ENCODE data around the gene OR4X2. TPM values are rescaled to one million over a fixed set of nuclear protein-coding genes. Genes with fewer than 3 reads are reported as not detected.

Gene OR4X2
- total and polyA plus RNA-seq, 7 experiments from 2014 or later: not detected

Other genes starting within 250 kb of the OR4X2 start
- gene OR4B1, start 28.3 kb upstream of the OR4X2 start, total RNA-seq: not detected
- not detected for gene OR4B1, start 28.3 kb upstream of the OR4X2 start, polyA plus RNA-seq
- not detected for gene OR4X1, start 18.8 kb downstream of the OR4X2 start, total RNA-seq
- gene OR4X1, start 18.8 kb downstream of the OR4X2 start, polyA plus RNA-seq: not detected
- not detected for gene OR4S1, start 61.1 kb downstream of the OR4X2 start, total RNA-seq
- gene OR4S1, start 61.1 kb downstream of the OR4X2 start, polyA plus RNA-seq: not detected
- not detected for gene OR4C3, start 79.8 kb downstream of the OR4X2 start, total RNA-seq
- gene OR4C3, start 79.8 kb downstream of the OR4X2 start, polyA plus RNA-seq: not detected
- not detected for gene OR4C5, start 121.4 kb downstream of the OR4X2 start, total RNA-seq
- not detected for gene OR4C5, start 121.4 kb downstream of the OR4X2 start, polyA plus RNA-seq
- not detected for gene OR4A47, start 243.7 kb downstream of the OR4X2 start, total RNA-seq
- not detected for gene OR4A47, start 243.7 kb downstream of the OR4X2 start, polyA plus RNA-seq

Data from naive thymus-derived CD4-positive, alpha-beta T cell (primary cell).